Astrocyte of the spinal cord (primary cell): ENCODE results near the gene LAMA4.

Experiments
- DNase-seq: peaks from one replicate; pipeline ENCODE4 v3.0.0; 2011; ENCODE audit warnings: low read depth, low spot score
- H3K4me3 ChIP-seq: 2 replicates; pipeline ENCODE4 v1.5.1; 2011; ENCODE audit warnings: low read depth, mild to moderate bottlenecking, low read length, moderate library complexity
- in situ Hi-C: cut with HindIII; loops from 2 replicates; pipeline ENCODE4 v1.10.0; 2017; ENCODE audit warnings: low sequenced_read_pairs
- TF ChIP-seq, protein P1 (sequence below): IDR thresholded peaks from 2 replicates; pipeline ENCODE4 v1.5.1; 2012; ENCODE audit warnings: low read depth, mild to moderate bottlenecking, low read length, inconsistent platforms

The LAMA4 gene

GRCh38 chr6:112275365-112275764 lies 21.0 kb upstream of the LAMA4 start:
- DNase-seq, result no peak
- in situ Hi-C loops, result no loop called here
- no peak overlapping the region for H3K4me3 ChIP-seq
- TF ChIP-seq, protein P1, sequence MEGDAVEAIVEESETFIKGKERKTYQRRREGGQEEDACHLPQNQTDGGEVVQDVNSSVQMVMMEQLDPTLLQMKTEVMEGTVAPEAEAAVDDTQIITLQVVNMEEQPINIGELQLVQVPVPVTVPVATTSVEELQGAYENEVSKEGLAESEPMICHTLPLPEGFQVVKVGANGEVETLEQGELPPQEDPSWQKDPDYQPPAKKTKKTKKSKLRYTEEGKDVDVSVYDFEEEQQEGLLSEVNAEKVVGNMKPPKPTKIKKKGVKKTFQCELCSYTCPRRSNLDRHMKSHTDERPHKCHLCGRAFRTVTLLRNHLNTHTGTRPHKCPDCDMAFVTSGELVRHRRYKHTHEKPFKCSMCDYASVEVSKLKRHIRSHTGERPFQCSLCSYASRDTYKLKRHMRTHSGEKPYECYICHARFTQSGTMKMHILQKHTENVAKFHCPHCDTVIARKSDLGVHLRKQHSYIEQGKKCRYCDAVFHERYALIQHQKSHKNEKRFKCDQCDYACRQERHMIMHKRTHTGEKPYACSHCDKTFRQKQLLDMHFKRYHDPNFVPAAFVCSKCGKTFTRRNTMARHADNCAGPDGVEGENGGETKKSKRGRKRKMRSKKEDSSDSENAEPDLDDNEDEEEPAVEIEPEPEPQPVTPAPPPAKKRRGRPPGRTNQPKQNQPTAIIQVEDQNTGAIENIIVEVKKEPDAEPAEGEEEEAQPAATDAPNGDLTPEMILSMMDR, result no peak

DNA sequence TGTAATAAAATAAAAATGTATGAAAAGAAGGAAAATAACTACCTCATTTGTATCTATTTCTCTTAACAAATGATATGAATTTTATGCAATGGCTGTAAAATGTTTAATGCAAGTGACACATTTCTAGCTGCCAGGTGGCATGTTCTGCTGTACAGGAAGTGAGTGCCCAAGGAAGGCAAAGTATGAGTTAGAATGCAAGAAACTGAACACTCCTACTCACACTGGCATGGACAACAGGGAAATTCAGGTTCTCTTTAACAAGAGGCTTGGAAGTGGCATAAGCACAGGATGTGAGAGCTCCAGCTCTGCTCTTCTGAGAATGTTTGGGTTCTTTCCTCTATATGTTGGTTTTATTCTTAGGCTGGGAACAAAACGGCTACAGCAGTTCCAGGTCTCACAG lies 20.4 kb upstream of the LAMA4 start:
- in situ Hi-C loops, result no loop called here
- DNase-seq, result no peak
- no peak overlapping the region for H3K4me3 ChIP-seq
- TF ChIP-seq, protein P1, result no peak

GRCh38 chr6:112272799-112273198 lies 18.4 kb upstream of the LAMA4 start:
- in situ Hi-C loops, result no loop called here
- no peak for DNase-seq
- no peak overlapping the region for H3K4me3 ChIP-seq
- TF ChIP-seq, protein P1, result no peak

DNA sequence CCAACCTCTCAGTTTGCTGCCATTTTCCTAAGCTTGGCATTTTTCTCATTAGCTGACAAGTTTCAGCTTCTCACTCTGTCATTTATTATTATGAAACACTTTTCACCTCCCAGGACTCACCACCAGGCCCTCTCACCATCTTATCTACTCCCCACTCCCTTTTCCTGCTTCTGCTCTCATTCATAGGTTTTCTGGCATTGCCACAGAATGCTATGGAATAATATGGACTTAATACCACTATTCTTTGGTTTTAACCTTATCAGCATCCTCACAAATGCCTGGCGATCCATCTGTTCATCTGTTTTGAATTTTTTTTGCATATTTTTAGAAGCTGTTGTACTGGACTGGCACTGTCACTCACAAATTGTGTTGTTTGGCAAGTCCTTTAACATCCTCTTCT lies 16.4 kb upstream of the LAMA4 start:
- in situ Hi-C loops, result no loop called here
- no peak for DNase-seq
- H3K4me3 ChIP-seq, result no peak overlapping the region
- TF ChIP-seq, protein P1, result no peak

DNA sequence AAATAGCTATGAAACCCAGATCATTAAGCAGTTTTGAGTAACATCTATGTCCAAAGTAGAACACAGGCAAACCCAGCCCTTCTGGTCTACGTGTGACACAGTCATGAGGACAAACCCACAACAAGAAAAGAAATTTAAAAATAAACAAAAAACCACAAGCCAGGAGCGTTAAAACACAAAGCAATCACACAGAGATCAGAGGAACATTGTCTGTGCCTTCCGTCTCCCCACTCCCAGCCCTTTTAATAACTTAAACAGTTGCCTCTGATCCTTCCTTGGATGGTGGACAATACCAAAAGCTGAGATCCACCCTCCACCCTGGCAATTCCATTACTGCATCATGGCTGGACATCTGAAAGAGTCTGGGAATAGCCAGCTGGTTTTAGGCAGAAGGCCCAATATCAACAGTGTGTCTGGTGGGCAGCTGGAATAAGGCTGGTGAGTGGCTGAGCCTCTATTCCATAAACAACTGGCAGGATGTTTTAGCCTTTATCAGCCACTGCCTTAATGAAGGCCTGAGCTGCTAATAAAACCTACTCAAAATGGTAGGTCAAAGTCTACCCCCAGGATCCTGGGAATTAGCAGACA lies 15.7 kb upstream of the LAMA4 start:
- in situ Hi-C loops, result no loop called here
- H3K4me3 ChIP-seq, result no peak overlapping the region
- TF ChIP-seq, protein P1, result no peak
- no peak for DNase-seq

DNA sequence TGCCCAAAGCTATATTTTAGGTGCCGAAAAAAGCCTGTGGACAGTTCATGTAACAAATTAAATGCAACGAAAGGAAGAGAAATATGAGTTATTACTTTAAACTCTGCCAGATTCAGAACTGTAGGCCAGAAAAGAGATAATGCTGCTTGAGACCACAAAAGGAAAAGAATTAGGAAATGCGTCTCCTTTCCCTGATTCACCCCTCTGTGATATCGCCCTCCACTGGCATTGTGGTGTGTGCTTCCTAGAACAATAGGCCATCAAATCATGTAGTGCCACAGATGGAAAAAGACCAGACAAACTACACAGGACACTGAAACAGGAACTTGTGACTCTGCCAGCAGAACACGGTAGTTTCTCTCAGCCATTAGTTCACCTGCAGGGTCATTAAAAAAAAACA lies 14.7 kb upstream of the LAMA4 start:
- TF ChIP-seq, protein P1, result peak; percentile 39

DNA sequence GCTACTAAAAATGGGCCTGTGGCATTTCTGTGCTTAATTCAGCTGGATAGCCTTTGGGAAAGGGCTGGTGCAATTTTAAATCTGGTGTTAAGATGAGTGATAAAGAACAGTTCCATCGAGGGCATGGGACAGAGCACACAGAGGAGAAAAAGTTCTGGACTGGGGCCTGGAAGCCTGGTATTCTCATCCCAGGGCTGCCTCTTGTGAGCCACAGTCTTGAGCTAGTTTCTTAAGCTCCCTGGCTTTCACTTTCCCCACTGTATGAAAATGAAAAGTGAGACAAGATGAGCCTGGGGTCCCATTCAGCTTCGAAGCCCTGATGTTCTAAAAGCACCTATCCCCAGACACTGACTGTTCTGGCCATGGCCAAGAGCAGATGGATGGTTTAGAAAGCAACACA lies 14.3 kb upstream of the LAMA4 start:
- no peak overlapping the region for H3K4me3 ChIP-seq
- TF ChIP-seq, protein P1, result no peak
- in situ Hi-C loops, result no loop called here
- DNase-seq, result no peak

More for the DNA sequence above, 14.7 kb upstream of the LAMA4 start:
- H3K4me3 ChIP-seq, result no peak overlapping the region
- no peak for DNase-seq
- in situ Hi-C loops, result no loop called here
